ENCODE measurements around the gene ATF7IP2.

DNA sequence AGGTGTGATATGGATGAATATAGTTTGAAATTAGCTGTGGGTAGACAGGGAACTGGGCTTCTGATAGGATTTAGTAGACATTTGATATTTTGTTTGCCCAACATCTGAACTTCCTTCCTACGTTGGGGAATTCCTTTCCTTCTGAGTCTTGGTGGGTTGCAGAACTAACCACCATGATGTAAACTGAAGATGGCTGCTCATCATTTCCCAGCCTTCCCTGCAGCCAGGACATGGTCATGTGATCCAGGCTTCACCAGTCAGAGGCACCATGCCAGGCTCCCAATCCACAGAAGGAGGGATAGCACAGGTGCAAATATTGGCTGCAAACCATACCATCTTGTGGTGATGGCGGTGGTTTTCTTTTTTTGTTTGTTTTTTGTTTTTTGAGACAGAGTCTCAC is 137.1 kb downstream of the ATF7IP2 start:
- no peak for TF ChIP-seq EZH2 (IDR thresholded peaks at IDR 0.05; ENCODE audit: borderline replicate concordance, low read length)
- TF ChIP-seq, protein P1, sequence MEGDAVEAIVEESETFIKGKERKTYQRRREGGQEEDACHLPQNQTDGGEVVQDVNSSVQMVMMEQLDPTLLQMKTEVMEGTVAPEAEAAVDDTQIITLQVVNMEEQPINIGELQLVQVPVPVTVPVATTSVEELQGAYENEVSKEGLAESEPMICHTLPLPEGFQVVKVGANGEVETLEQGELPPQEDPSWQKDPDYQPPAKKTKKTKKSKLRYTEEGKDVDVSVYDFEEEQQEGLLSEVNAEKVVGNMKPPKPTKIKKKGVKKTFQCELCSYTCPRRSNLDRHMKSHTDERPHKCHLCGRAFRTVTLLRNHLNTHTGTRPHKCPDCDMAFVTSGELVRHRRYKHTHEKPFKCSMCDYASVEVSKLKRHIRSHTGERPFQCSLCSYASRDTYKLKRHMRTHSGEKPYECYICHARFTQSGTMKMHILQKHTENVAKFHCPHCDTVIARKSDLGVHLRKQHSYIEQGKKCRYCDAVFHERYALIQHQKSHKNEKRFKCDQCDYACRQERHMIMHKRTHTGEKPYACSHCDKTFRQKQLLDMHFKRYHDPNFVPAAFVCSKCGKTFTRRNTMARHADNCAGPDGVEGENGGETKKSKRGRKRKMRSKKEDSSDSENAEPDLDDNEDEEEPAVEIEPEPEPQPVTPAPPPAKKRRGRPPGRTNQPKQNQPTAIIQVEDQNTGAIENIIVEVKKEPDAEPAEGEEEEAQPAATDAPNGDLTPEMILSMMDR (conservative IDR thresholded peaks at IDR 0.05 in 1 of 2, IDR thresholded peaks at IDR 0.05 in 1 of 2; ENCODE audit: extremely low read depth in 1 of 2, insufficient read depth in 1 of 2, low read depth in 1 of 2, low read length in 2 of 2), result no peak
